KOPT-K1 (cell line): Measurements from ENCODE around the gene ARL6IP1.
"Not testable (repeated sequence)": the region's sequence is repeated elsewhere in the genome, so short reads cannot be mapped to it uniquely, and the experiment has no call there.

Experiments used
- H3K27ac ChIP-seq: fragments of 200-600 bp; sonication (generic); 2 replicates; pipeline ENCODE4 v1.5.1; 2016; ENCODE audit warnings: antibody characterized with exemption, mild to moderate bottlenecking, low read depth, low read length; ENCODE audit not compliant: poor library complexity, severe bottlenecking
- H3K36me3 ChIP-seq: fragments of 200-600 bp; sonication (generic); 2 replicates; pipeline ENCODE4 v1.5.1; 2017; ENCODE audit warnings: antibody characterized with exemption, mild to moderate bottlenecking, low read length, moderate library complexity; ENCODE audit not compliant: insufficient read depth
- H3K9me3 ChIP-seq: fragments of 200-600 bp; sonication (generic); 2 replicates; pipeline ENCODE4 v1.5.1; 2017; ENCODE audit warnings: antibody characterized with exemption, low read length, mild to moderate bottlenecking; ENCODE audit not compliant: insufficient read depth, poor library complexity, severe bottlenecking

Gene ARL6IP1

DNA sequence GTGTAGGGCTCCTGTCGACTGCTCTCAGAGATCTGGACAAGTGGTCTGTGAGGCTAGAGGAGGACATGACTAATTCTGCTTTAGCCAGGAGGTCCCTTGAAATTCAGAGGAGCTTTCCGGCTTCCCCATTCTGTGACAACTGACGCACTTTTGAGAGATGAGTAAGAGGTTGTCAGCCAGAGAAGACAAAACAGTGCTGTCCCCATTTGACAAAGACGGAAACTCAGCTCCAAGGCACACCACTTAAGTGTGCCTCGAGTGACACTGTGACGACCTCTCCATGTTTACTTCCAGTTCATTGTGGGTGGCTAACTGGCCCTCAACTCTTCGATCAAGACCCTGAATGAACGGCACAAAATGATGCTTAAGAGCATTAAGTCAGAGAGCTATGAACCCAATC, 58.5 kb downstream of the ARL6IP1 start:
- not testable (repeated sequence) for H3K27ac ChIP-seq, H3K9me3 ChIP-seq, H3K36me3 ChIP-seq
